Epithelial cell of prostate (primary cell): Measurements from ENCODE around the gene GMFB.

Experiments used
- DNase-seq: peaks from one replicate; pipeline ENCODE4 v3.0.0-alpha.2; 2011; ENCODE audit warnings: low read depth, low spot score
- H3K27ac ChIP-seq: fragments of 450-650 bp; 2 replicates; pipeline ENCODE4 v1.5.1; 2017; ENCODE audit warnings: mild to moderate bottlenecking

GMFB gene

DNA sequence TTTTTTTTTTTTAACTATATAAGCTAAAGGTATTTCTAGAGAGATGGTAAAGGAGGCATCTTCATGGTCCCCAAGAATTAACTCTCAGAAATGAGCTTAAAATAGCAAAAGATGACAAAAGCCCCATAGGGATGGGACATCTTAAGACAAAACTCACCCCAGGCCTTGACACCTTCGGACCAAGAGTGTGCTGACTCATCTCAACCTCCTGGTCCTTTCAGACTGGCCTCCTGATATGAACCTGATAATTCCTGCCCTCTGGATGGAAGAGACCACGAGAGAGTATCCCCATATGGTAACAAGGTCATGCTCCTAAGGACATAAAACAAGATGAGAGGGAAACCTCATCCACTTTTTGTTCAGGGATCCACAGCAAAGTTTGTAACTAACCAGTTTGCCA lies 8.4 kb upstream of the GMFB start:
- no peak overlapping the region for H3K27ac ChIP-seq
- no peak for DNase-seq

DNA sequence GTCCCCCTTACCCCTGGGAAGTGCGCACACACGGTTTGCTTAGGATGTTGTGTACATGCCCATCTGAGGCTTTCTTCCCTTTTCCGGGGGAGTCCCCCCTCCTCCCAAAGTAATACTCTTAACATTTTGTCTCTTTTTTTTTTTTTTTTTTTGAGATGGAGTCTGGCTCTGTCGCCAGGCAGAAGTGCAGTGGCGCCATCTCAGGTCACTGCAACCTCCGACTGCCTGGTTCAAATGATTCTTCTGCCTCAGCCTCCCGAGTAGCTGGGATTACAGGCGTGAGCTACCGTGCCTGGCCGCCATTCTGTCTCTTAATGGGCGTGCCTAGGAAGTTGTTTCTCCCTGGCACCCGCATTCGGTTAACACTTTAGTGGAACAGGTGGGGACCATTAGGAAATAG lies 4.5 kb upstream of the GMFB start:
- no peak overlapping the region for H3K27ac ChIP-seq
- no peak for DNase-seq

DNA sequence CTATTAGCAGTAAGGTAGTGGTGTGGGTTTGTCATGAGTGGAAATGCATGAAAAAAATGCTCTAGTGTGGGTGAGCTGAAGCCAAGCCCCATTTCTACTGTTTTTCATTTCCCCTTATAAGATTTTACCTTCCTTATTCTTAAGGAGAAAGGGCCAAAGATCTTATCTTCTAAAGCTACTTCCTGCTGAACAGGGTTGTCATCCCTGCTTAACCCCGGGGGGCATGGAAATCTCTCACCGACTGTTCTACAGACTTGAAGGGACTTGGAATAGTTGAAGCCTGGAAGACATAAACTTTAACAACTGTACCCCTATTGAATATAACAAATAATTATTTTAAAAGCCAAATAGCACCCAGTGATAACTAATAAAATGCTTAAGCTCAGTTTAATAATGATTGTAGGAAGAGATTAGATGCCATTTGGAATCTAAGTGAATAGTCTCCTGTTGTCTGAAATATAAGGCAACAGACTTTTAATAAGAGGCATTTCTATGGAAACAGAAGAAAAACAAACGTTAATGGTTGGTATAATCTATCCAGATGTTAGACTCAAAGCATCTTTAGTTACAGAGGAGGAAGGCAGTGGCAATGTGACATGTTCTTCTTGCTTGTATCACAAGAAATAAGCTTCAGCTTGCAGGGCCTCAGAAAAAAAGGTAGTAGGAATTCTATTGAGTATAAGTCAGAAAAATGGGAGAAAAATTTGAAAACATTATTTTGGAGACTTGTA lies 1.8 kb upstream of the GMFB start:
- DNase-seq: no peak
- H3K27ac ChIP-seq: peak overlapping the region; percentile 97

DNA sequence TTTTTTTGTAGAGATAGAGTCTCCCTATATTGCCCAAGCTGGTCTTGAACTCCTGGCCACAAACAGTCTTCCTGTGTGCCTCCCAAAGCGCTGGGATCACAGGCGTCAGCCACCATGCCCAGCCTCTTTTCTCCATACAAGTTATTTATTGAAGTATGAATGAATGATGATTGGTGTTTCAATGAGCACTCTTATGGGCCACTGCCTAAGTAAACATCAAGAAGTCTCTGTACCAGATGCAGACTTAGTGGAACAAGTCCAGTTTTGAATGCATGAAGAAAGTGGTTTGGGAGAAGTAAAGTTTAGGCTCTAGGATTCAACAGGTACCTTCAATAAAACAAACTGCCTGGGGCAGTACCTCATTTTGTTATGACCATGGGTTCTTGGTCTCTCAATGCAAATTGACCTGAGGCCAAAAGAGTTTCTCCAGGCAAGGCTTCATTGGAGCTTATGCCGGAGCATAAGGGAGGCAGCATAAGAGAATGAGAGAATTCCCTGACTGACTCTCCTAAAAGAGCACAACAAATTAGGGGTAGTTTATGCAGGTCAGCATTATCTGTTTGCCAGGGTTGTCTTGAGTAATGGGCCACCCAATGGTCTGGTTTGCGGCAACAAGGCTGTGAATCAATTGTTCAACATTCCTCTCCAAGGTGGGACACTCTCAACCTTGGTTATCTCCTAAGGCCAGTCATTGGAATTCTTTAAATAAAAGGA lies 1.1 kb upstream of the GMFB start:
- H3K27ac ChIP-seq: peak overlapping the region; percentile 97
- DNase-seq: no peak

DNA sequence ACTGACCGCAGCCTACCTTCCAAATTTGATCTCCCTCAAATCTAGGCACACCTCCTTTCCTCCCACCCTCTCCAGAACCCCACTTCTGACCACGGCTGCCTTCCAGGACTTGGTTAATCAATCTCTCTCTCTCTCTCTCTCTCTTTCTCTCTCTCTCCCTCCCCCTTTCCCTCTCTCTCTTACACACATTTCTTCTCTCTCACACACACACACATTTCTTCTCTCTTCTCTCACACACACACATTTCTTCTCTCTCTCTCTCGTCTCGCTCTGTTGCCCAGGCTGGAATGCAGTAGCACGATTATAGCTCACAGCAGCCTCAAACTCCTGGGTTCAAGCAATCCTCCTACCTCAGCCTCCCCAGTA lies 521 bp upstream of the GMFB start:
- H3K27ac ChIP-seq: peak overlapping the region; percentile 97
- DNase-seq: no peak

DNA sequence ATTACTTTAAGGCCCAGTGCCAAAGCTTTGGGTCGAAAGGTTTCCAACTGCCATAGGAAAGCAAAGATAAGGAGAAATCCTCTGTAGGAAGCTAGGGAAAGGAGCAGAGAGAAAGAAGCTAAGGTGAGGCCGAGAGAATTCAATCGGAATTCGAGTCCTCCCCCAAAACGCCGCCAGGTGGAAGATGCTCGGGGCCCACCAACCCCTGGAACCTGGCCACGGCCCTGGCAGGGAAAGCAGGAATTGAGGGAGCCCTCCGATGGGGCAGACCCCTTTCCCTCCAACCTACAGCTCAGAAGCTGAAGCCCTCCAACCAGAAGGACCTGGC lies 498 bp downstream of the GMFB start:
- DNase-seq: no peak
- H3K27ac ChIP-seq: peak overlapping the region; percentile 97

DNA sequence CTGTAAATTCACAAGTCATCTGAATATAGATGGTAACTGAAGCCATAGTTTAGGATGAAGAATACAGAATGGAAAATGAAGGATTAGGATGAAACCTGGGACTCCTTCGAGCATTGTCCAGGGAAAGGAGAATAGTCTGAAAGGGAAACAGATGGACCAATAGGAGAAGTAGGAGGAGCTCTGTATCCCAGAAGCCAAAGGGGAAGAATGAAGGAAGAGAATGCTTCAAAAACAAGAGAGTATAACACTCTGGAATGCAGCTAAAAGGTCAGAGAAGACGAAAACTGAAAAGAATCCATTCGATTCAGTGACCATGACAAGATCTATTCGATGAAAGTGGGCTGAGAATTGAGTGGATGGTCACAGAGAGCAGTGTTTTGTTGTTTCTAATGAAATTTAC lies 1.0 kb downstream of the GMFB start:
- H3K27ac ChIP-seq: peak overlapping the region; percentile 97
- no peak for DNase-seq

DNA sequence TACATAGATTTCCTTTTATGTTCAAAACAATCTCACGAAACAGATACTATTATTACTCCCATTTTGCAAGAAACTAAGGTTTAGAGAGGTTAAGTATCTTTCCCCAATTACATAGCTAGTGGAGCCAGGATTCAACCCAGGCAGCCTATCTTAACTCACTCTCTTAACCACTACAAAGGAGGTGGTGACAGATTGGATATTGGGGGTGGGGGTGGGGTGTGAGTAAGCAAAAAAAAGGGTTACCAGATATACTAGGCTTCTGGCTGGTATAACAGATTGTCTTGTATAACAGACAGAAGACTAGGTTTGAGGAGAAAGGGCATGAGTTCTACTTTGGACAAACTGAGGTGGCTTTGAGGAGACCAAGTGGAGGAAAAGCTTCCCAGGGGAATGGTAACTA lies 2.1 kb downstream of the GMFB start:
- no peak for DNase-seq
- no peak overlapping the region for H3K27ac ChIP-seq

DNA sequence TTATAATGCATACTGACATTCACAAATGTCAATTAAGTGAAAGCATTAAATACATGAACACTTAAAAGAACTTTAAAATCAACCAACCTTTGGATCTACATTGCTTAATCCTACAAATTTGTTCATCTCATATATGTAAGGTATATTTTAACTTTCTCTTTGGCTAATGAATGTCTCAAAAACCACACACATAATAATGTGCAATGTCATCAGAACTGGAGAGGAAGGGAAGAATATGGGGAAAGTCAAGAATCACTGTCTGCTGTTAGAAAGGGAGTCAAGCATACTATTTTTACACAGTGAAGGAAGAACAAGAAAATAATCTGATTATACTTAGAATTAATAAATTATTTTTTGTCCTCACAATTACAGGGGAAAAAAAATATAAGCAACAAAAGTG lies 4.9 kb downstream of the GMFB start:
- DNase-seq: no peak
- peak overlapping the region; percentile 95 for H3K27ac ChIP-seq

DNA sequence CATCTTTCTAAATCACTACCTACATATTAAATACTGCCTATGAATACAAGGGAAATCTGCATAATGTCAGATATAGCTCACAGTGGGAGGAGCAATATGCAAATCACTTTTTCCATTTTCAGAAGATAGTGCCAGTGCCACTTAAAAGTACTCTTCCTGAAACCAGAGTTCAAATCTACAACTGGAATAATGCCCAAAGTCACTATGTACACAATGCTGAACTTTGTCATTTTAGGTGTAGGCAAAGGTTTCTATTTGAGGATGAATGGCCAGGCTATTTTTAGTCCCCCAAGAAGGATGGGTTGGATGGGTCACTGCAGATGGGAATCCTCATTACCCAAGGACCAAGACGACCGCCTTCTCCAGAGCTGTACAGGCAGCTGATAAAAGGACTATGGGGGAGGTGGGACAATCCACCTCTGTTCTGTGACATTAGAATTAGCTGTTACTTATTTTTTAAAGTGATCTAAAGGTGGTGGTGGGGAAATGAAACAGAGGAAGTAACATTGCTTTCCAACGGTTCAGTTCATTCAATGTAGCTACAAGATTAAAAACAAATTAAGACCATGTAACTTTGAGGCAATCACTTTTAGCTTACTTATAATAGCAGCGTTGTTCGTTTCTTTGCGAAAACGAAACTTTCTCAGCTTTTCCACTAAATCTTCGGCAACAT lies 5.6 kb downstream of the GMFB start:
- DNase-seq: no peak
- peak overlapping the region; percentile 95 for H3K27ac ChIP-seq

DNA sequence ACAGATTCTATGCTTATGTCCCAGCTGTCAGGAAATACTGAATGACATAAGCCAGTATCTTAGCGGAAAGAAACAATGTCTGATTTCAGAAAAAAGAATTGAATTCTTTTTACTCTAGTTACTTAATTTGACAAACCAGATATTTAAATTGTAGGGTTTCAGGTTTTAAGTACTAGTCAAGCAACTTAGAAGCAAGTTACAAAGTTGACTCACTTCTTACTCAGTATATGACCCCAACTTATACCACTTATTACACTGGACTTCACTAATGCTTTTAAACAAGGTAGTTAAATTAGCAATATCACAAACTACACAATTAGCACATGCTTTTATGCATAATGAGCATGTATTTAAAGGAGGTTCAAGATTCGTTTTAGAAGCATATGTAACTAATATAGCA lies 7.1 kb downstream of the GMFB start:
- peak overlapping the region; percentile 95 for H3K27ac ChIP-seq

DNA sequence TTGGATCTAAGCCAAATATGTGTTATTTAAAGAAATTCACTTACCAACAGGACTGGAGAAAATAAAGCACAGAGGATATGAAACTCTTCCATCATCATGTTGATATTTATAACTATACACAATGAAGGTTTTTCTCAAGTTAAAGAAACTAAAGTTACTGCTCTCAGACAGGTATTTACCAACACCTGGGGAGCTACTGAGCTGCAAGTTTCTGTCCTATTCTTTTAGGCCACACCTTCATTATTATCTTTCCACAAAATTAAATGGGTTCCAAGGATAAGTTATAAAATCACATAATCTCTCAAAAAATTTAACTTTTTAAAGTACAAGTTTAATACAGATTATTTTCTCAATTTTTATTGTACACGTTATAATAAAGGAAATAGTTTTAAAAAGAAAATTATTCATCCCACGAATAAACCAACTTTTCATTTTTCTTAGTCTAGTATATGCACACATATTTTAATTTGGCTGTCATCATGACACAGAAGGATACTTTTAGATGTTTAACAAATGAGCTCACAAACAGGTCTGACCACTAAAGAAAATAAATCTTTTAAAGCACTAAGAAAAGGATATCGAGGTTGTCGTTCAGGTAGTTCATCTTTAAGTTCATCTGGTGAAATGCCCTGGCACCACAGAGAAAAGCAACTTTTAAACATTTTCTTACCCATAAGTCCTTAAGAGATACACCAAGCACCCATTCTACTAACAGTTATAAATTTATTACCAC lies 7.8 kb downstream of the GMFB start:
- no peak for DNase-seq
- peak overlapping the region; percentile 95 for H3K27ac ChIP-seq

More for the DNA sequence above, 7.1 kb downstream of the GMFB start:
- no peak for DNase-seq

DNA sequence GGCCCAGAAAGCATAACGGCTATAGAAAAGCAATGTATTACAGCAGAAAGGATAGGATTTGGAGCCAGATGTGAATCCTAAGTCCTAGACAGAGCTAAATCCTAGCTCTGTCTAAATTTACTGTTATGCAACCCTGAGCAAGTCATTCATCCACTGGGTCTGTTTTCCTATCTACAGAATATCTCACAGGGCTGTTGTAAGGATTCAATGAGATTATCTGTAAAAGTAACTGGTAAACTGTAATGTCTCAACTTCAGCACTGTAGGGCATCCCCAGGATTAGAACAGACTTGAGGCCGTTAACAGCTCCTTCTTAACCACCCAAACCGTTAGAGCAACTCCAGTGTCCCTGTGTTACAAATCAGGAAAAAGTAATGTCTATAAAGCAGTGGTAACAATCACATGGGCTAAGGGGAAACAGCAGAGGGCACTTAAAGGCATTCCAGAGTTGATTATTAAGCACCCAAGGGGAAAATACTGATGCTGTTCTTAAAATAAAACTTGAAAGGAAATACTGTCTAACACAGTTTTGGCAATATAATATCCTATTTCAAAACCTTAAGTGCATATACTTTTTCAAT lies 10.1 kb downstream of the GMFB start:
- no peak for DNase-seq

DNA sequence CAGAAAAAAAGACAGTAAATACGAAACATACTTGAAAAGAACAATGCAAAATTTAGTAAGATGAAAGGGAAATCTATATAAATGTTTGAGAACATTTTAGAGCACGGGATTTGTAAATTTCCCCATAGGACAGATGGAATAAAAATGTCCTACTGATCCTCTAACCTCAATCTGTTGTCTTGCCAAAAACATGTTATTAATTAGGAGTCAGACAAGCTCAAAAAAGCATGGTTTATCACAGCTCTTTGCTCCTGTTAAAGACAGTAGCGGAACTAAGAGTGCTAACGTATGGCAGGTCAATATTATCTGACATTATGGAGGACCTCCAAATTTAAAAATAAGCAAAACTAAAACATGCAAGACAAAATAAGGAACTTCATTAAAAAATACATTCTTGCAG lies 12.9 kb downstream of the GMFB start:
- no peak overlapping the region for H3K27ac ChIP-seq
- no peak for DNase-seq

More for the DNA sequence above, 10.1 kb downstream of the GMFB start:
- H3K27ac ChIP-seq: no peak overlapping the region

DNA sequence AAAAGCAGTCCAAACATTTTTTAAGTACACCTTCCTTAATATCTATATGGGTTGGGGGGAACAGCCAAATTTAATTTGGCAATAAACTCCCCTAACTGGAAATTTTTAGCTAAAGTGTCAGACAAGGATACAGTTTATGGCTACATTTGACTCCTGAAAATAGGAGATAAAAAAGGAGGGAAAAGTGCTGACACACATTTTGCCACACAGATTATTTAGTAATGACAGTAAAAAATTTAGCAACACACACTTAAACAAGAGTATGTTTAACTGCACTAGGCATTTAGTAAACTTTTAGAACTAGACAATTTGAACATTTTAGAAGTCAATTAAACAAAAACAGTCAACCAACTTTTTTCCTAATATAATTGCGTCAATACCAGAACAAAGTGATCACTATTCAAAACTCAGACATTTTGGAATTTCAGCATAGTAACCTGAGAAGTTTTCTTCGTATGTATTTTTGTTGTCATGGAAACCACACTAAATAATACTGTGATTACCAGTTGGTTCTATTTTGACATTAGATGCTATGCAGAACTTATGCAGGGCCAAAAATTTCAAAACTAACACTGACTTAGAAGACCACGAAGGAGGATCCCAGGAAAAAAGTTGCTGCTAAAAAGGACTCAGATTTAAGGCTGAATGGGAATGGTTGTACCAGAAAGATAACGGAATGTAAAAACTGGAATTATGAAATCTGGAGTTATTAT lies 13.4 kb downstream of the GMFB start:
- no peak overlapping the region for H3K27ac ChIP-seq
- no peak for DNase-seq

DNA sequence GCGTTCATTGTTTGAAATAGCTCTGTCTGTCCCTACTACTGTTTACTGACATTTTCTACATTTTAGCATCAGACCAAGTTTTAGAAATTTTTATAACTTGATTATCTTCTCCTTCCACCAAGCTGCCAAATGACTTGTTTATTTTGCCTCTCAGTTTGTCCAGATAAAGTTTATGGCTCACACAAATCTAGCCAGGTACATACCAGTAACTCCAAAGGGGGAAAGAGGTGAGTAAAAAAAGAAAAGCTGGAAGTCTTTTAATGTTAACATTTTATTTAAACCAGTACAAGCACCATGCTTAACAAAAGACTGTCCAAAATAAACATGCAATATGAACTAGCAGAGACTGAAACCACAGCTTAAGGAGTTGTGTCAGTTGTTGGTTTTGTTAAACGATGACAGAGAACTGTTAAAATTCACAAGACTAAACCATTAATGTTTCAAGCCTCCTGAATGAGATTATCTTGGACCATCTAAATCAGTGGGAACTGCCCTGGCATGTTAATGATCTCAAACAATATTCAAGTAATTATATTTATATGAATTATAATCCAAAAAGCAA lies 14.5 kb downstream of the GMFB start:
- DNase-seq: no peak
- H3K27ac ChIP-seq: no peak overlapping the region

DNA sequence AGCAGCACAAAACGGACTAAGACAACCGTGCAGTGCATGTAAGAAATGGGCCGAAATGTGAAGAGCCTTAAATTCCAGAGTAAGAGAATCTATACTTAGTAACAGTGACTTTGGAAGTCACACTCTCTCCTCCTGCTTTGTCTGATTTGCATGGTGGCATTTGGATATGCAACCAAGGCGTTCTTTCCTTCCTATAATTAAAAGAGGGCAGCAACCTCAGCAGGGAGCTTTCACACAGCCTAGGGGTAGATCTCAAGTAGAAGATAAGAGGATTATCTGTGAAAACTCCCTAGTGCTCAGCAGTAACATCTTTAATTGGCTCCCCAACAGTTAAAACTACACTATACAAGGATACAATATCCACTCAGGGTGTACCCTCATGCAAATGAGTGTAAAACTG lies 16.5 kb downstream of the GMFB start:
- DNase-seq: no peak
- H3K27ac ChIP-seq: no peak overlapping the region

DNA sequence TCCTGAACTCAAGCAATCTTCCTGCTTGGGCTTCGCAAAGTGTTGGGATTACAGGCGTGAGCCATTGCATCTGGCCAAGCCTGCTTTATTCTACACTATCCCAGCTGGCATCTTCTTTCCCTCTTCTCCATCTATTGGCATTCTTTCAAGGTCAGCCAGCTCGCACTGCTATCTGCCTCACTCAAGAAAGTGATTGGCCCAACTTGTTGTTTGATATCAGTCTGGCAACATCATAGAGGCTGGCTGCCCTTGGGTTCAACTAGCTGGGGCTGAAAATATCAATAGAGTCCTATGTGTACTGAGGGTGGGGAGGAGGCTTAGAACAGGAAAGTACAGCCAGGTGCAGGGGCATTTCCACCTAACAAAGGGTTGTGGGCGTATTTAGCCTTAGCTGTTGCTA lies 17.1 kb downstream of the GMFB start:
- no peak overlapping the region for H3K27ac ChIP-seq
- no peak for DNase-seq

DNA sequence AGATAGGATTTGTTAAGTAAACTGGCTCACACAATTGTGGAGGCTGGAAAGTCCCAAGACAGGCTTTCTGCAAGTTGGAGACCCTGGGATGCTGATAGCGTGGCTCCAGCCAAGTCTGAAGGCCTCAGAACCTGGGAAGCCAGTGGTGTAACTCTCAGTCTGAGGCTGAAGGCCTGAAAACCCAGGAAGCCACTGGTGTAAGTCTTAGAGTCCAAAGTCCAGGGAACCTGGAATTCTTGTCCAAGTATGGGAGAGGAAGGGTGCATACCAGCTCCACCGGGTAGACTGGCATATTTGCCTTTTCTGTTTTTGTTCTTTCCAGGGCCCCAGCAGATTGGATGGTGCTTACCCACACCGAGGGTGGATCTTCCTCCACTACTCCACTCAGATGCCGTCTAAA lies 18.1 kb downstream of the GMFB start:
- H3K27ac ChIP-seq: no peak overlapping the region
- no peak for DNase-seq

DNA sequence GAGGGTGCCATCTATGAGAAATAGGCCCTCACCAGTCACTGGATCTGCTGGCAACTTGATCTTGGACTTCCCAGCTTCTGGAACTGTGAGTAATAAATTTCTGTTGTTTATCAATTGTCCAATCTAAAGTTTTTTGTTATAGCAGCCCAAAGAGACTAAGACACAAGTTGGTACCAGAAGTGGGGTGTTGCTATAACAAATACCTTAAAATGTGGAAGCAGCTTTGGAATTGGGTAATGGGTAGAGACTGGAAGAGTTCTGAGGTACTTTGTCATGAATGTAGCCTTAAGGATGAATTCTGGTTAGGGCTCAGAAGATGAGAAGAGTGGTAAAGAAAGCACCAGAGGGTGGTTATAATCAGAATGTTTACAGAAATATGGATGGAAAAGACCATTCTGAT lies 21.5 kb downstream of the GMFB start:
- DNase-seq: no peak

More for the DNA sequence above, 21.5 kb downstream of the GMFB start:
- no peak overlapping the region for H3K27ac ChIP-seq
